Keratinocyte (primary cell): ENCODE measurements around the gene FHIP1A. TPM values are rescaled to one million over a fixed set of nuclear protein-coding genes. Genes with fewer than 3 reads are reported as not detected.
A peak's percentile ranks its signal among the peaks of the same experiment; 100 is the strongest.

Experiments
- DNase-seq: peaks from one replicate; pipeline ENCODE4 v3.0.0-alpha.2; 2011; ENCODE audit warnings: low read depth, missing footprints, low spot score
- FAIRE-seq: peaks from 2 replicates; lab custom pipeline; 2011; peaks lifted over from hg19 to GRCh38; lab: Jason Lieb, UNC
- H2AFZ ChIP-seq: 2 replicates; pipeline ENCODE4 v1.6.0; 2012; ENCODE audit warnings: low read length, control low read depth, inconsistent platforms; ENCODE audit not compliant: control insufficient read depth
- H3K27ac ChIP-seq: 2 replicates; pipeline ENCODE4 v1.5.1; 2011; ENCODE audit warnings: low read length; ENCODE audit not compliant: control insufficient read depth, insufficient read depth
- H3K27me3 ChIP-seq: 3 replicates; pipeline ENCODE4 v1.6.0; 2011; ENCODE audit warnings: low read length; ENCODE audit not compliant: control insufficient read depth, insufficient read depth; ENCODE audit errors: extremely low read depth
- H3K36me3 ChIP-seq, 2 experiments: 2 replicates in 1 of 2; 3 replicates in 1 of 2; pipeline ENCODE4 v1.5.1; 2011; ENCODE audit warnings: low read length in 2 of 2, mild to moderate bottlenecking in 1 of 2; ENCODE audit not compliant: control insufficient read depth in 2 of 2, insufficient read depth in 2 of 2; ENCODE audit errors: extremely low read depth in 1 of 2
- H3K4me1 ChIP-seq: 3 replicates; pipeline ENCODE4 v1.5.1; 2011; ENCODE audit warnings: low read length; ENCODE audit not compliant: control insufficient read depth, insufficient read depth; ENCODE audit errors: extremely low read depth
- H3K4me2 ChIP-seq: 3 replicates; pipeline ENCODE4 v1.6.0; 2011; ENCODE audit warnings: low read depth, low read length; ENCODE audit not compliant: control insufficient read depth, insufficient read depth; ENCODE audit errors: extremely low read depth
- H3K4me3 ChIP-seq, 3 experiments: fragments of 200-600 bp in 1 of 3; sonication (generic) in 1 of 3; 2 replicates in 2 of 3; 3 replicates in 1 of 3; pipeline ENCODE4 v1.5.1; 2011 to 2016; ENCODE audit warnings: low read length in 3 of 3, mild to moderate bottlenecking in 3 of 3, control low read depth in 2 of 3, inconsistent platforms in 1 of 3, low read depth in 1 of 3, mixed read lengths in 1 of 3, mixed run types in 1 of 3, moderate library complexity in 1 of 3; ENCODE audit not compliant: control insufficient read depth in 2 of 3, insufficient read depth in 2 of 3; ENCODE audit errors: extremely low read depth in 1 of 3
- H3K79me2 ChIP-seq: 2 replicates; pipeline ENCODE4 v1.6.0; 2012; ENCODE audit warnings: low read length; ENCODE audit not compliant: control insufficient read depth, insufficient read depth
- H3K9ac ChIP-seq: 3 replicates; pipeline ENCODE4 v1.6.0; 2011; ENCODE audit warnings: low read length; ENCODE audit not compliant: control insufficient read depth, insufficient read depth; ENCODE audit errors: extremely low read depth
- H3K9me1 ChIP-seq: 3 replicates; pipeline ENCODE4 v1.6.0; 2011; ENCODE audit warnings: low read length; ENCODE audit not compliant: control insufficient read depth, insufficient read depth; ENCODE audit errors: extremely low read depth
- H3K9me3 ChIP-seq: 2 replicates; pipeline ENCODE4 v1.5.1; 2012; ENCODE audit warnings: low read depth, low read length; ENCODE audit not compliant: control insufficient read depth
- H4K20me1 ChIP-seq: 3 replicates; pipeline ENCODE4 v1.6.0; 2011; ENCODE audit warnings: low read length; ENCODE audit not compliant: control insufficient read depth, insufficient read depth; ENCODE audit errors: extremely low read depth
- EZH2 ChIP-seq: IDR thresholded peaks from one replicate; pipeline ENCODE4 v1.6.1; 2012; ENCODE audit warnings: inconsistent platforms, mild to moderate bottlenecking, low read length, moderate library complexity
- dilution Hi-C: fragments of 300-500 bp; cut with MboI; formaldehyde crosslinking; loops from one replicate; pipeline ENCODE4 v1.7.0; 2020; ENCODE audit warnings: low sequenced_read_pairs; ENCODE audit not compliant: extremely low pct_ligation_motif_present
- polyA plus RNA-seq, 5 experiments: library from polyadenylated mRNA; depleted of rRNA in 3 of 5; stranded (reverse) in 3 of 5; stranded (forward) in 1 of 5; unstranded in 1 of 5; fragments of >200 nt; gene quantifications; 1 replicate in 1 of 5; 2 replicates in 3 of 5; 3 replicates in 1 of 5; pipeline versions ENCODE4 v1.2.1 to v1.2.3, GENCODE V29; 2011 to 2012; ENCODE audit warnings: missing spikeins in 2 of 5, low read depth in 1 of 5, low replicate concordance in 1 of 5
- TF ChIP-seq, protein P1 (sequence below), 3 experiments: IDR thresholded peaks in 1 of 3; conservative IDR thresholded peaks in 1 of 3; optimal IDR thresholded peaks in 1 of 3; 2 replicates in 2 of 3; 3 replicates in 1 of 3; pipeline versions ENCODE3 to v1.5.1; 2011; ENCODE audit warnings: low read length in 3 of 3, mild to moderate bottlenecking in 3 of 3, moderate library complexity in 2 of 3, control low read depth in 1 of 3, inconsistent platforms in 1 of 3; ENCODE audit not compliant: insufficient read depth in 2 of 3; ENCODE audit errors: extremely low read depth in 1 of 3

The FHIP1A gene
- polyA plus RNA-seq, 1 donor (not counting 4 experiments of a cell fraction or from before 2014, with no cell fraction given) = 13.4 TPM

DNA sequence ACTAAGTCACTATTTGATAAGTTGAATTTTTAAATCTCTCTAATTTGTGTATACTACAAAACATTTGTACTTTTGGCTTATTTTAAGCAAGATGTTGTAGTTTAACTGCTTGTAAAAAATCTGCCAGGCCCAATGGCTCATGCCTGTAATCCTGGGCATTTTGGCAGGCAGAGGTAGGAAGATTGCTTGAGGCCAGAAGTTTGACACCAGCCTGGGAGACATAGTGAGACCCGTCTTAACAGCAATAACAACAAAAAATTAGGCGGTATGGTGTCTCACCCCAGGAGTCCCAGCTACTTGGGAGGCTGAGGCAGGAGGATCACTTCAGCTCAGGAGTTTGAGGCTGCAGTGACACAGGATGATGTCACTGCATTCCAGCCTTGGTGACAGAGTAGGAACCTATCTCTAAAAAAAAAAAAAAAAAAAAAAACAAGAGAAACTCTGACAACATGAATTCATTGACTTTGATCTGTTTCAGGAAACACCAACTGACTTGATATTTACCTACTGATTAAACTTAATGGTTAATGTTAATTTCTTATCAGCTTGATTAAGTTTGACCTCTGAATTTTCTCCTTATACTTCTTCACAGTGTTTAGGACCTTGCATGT is 8.9 kb downstream of the FHIP1A start:
- dilution Hi-C loops = no loop called here
- TF ChIP-seq EZH2 = no peak
- TF ChIP-seq, protein P1, sequence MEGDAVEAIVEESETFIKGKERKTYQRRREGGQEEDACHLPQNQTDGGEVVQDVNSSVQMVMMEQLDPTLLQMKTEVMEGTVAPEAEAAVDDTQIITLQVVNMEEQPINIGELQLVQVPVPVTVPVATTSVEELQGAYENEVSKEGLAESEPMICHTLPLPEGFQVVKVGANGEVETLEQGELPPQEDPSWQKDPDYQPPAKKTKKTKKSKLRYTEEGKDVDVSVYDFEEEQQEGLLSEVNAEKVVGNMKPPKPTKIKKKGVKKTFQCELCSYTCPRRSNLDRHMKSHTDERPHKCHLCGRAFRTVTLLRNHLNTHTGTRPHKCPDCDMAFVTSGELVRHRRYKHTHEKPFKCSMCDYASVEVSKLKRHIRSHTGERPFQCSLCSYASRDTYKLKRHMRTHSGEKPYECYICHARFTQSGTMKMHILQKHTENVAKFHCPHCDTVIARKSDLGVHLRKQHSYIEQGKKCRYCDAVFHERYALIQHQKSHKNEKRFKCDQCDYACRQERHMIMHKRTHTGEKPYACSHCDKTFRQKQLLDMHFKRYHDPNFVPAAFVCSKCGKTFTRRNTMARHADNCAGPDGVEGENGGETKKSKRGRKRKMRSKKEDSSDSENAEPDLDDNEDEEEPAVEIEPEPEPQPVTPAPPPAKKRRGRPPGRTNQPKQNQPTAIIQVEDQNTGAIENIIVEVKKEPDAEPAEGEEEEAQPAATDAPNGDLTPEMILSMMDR (optimal IDR thresholded peaks at IDR 0.05 in 1 of 3, IDR thresholded peaks at IDR 0.05 in 1 of 3, conservative IDR thresholded peaks at IDR 0.05 in 1 of 3; ENCODE audit: extremely low read depth in 1 of 3, insufficient read depth in 2 of 3, low read length in 3 of 3) = no peak
- H3K27me3 ChIP-seq = no peaks in the 10 kb centered on the region
- H3K4me1 ChIP-seq = peaks cover 52% of the 10 kb centered on the region
- H3K4me2 ChIP-seq = peak overlapping the region; percentile 93
- no peaks in the 10 kb centered on the region for H3K9me3 ChIP-seq
- peak overlapping the region in 1 of 3 experiments; percentile 66 for H3K4me3 ChIP-seq
- no peaks in the 10 kb centered on the region for H3K36me3 ChIP-seq
- peak overlapping the region; percentile 47 for H3K9ac ChIP-seq
- no peak for FAIRE-seq
- peak overlapping the region; percentile 92 for H3K27ac ChIP-seq
- H3K9me1 ChIP-seq = no peaks in the 10 kb centered on the region
- DNase-seq = no peak
- H4K20me1 ChIP-seq = no peaks in the 10 kb centered on the region
- H2AFZ ChIP-seq = no peak overlapping the region
- peaks cover 44% of the 10 kb centered on the region for H3K79me2 ChIP-seq

- peak overlapping the region; percentile 47 for H3K9ac ChIP-seq
- TF ChIP-seq, protein P1 (optimal IDR thresholded peaks at IDR 0.05 in 1 of 3, IDR thresholded peaks at IDR 0.05 in 1 of 3, conservative IDR thresholded peaks at IDR 0.05 in 1 of 3; ENCODE audit: extremely low read depth in 1 of 3, insufficient read depth in 2 of 3, low read length in 3 of 3) = no peak
- no peak for TF ChIP-seq EZH2
- H3K36me3 ChIP-seq = no peaks in the 10 kb centered on the region
- DNase-seq = no peak
- H3K27me3 ChIP-seq = no peaks in the 10 kb centered on the region
- dilution Hi-C loops = no loop called here
- H3K4me1 ChIP-seq = peaks cover 52% of the 10 kb centered on the region
- no peaks in the 10 kb centered on the region for H3K9me1 ChIP-seq
- H2AFZ ChIP-seq = no peak overlapping the region
- FAIRE-seq = peak; percentile 97
- H3K9me3 ChIP-seq = no peaks in the 10 kb centered on the region
- peak overlapping the region; percentile 63 for H3K4me2 ChIP-seq
- H3K79me2 ChIP-seq = peaks cover 44% of the 10 kb centered on the region
- H3K27ac ChIP-seq = peak overlapping the region; percentile 92
- H3K4me3 ChIP-seq = no peak overlapping the region
- H4K20me1 ChIP-seq = no peaks in the 10 kb centered on the region
Measured at GRCh38 chr4:151418385-151418784, 9.4 kb downstream of the FHIP1A start.
